C4-2B (cell line): ENCODE measurements around the gene HECW1.

Experiments
- H3K27ac ChIP-seq: fragments of 450-650 bp; 2 replicates; pipeline ENCODE4 v1.5.1; 2017
- CTCF ChIP-seq: fragments of 450-650 bp; conservative IDR thresholded peaks from 2 replicates; pipeline ENCODE4 v1.5.1; 2017; ENCODE audit warnings: mild to moderate bottlenecking
- ZFX ChIP-seq: fragments of 450-650 bp; IDR thresholded peaks from 2 replicates; pipeline ENCODE4 v1.6.1; 2017

Gene HECW1

DNA sequence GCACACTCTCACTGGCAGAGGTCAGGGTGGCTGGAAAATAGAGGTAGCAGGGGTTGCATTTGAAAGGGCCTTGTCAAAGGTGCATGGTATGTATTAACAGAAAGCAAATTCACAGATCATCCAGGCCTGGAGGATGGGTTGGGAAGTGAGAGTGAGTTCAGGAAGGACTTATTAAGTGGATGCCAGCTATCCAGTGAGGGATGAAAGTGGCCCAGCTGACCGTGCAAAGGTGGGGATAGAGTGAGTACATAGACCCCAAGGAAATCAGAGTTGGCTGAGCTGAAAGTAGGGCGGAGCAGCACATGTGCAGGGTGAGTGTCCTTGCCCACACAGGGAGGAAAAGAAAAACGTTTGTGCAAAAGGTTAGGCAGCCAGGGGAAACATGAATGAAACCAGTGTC lies 58.1 kb downstream of the HECW1 start:
- TF ChIP-seq CTCF = no peak
- TF ChIP-seq ZFX = no peak

GRCh38 chr7:43175570-43176200 lies 63.2 kb downstream of the HECW1 start:
- H3K27ac ChIP-seq = no peak overlapping the region
- no peak for TF ChIP-seq CTCF
- no peak for TF ChIP-seq ZFX

More for the DNA sequence above, 58.1 kb downstream of the HECW1 start:
- no peak overlapping the region for H3K27ac ChIP-seq

DNA sequence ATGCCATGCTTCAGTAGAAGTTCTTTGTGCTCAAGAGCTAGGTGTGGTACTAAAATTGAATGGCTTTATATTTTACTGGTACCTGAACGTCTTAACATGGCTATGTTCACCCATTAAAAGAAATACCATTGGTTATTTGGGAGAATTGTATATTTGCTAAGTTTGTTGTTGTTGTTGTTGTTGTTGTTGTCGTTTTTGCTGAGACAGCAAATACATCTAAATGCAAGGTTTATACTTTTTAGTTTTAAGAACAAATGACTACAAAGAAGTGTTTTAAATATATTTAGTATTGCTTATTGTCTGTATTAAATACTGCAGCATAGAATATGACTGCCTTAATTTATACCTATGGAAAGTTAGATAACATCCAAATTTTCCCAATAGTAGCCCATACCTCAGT lies 66.9 kb downstream of the HECW1 start:
- TF ChIP-seq CTCF (no peak), ZFX (no peak)

GRCh38 chr7:43192806-43193460 lies 80.5 kb downstream of the HECW1 start:
- TF ChIP-seq CTCF (no peak), ZFX (no peak)
- H3K27ac ChIP-seq = no peak overlapping the region

More for the DNA sequence above, 66.9 kb downstream of the HECW1 start:
- H3K27ac ChIP-seq = no peak overlapping the region

DNA sequence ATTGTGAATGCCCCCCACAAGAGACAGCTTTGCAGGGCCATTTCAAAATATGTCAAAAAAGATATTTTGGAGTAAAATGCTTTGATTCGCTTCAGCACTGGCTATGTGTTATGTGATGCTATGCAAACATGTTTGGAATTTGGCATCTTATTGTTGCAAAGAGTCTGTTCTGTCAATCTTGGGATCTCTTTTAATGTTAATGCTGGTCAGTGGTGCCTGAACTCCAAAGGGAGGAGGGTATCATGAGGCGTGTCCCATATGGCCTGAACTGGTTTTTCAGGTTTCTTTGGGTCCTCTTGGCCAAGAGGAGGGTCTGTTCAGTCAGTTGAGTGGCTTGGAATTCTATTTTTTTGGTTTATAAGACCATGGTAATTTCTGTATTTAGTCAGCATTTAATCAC lies 81.4 kb downstream of the HECW1 start:
- no peak overlapping the region for H3K27ac ChIP-seq
- TF ChIP-seq ZFX = no peak
- no peak for TF ChIP-seq CTCF

DNA sequence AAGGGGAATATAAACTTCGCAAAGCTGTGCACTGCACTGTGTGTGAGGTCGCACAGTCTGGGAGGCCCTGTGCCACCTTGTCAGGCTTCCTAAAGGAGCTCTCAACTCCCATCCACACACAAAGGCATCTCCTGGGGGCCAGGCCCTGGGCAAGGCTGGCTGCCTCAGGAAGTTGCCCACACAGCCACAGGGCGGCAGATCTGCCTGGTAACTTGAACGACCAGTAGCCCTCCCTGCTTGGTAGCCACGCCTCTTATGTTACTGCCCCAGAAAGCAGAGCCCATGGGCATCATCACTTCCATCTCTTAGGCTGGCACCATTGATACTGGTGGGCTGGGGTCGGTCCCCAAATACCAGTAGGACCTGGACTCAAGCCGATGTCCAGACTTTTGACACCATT lies 82.8 kb downstream of the HECW1 start:
- H3K27ac ChIP-seq = no peak overlapping the region
- TF ChIP-seq CTCF (no peak), ZFX (no peak)

DNA sequence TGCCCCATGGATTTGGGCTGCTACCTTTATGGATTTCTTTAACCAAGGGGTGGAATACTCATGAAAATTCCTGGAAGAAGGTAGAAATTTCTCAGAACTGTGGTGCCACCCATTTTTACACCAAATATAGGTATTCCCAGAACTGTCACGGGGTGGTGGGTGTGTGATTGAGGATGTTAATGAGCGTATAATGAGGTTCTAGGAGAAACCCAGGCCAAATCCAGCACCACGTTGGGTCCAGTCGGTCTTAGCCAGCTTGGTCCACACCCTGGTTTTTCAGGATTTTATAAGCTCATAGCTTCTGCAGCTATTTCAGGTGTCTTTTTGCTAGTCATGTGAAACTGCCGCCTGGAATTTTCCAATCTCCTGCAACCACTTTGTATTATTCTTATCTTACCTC lies 83.3 kb downstream of the HECW1 start:
- no peak overlapping the region for H3K27ac ChIP-seq
- TF ChIP-seq CTCF = no peak
- no peak for TF ChIP-seq ZFX
